ENCODE results near the gene ZNF124. TPM values are rescaled to one million over a fixed set of nuclear protein-coding genes. Genes with fewer than 3 reads are reported as not detected.
A peak's percentile ranks its signal among the peaks of the same experiment; 100 is the strongest.
"Not testable (repeated sequence)": the region's sequence is repeated elsewhere in the genome, so short reads cannot be mapped to it uniquely, and the experiment has no call there.

The ZNF124 gene
- 10 to 100 TPM; 21.0 to 23.5 TPM for total RNA-seq
- 5.6 TPM for polyA plus RNA-seq

DNA sequence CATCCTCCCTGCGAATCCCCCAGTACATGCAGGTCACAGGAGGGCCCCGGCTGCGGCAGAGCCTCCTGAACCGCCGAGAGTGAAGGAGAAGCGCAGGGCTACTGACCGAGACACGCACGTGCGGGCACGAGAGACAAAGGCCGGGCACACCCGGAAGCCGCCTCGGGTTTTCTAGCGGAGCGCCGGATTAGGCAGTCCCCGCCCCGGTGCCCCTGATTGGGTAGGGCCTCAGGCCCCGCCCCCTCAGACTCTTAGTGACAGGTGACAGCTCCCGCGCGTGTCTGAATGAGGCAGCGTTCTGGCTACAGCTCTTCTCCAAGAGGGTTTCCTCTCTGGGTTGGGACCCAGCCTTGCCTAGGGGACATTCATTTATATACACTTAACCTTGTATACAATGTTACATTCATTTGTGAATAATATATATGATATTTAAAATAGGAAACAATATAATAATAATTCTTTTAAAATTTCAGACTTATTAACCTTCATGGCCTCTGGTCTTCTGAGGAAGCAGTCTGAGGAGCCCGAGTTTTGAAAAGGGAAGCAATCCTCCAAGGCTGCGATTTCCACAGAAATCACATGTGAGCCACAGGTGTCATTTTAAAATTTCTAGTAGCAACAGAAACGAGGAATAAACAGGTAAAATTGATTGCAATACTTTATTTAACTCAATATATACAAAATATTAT is at the start of gene ZNF124:
Gene ZNF124 (minus strand): TSS at position 146 of the 689 bp plus-strand sequence. CDS start 143 bp downstream, at position 3.
- peak within 1 kb of the TSS in 4 of 7 donors; percentile 18 to 71 (median 48) for H3K4me3 Mint-ChIP-seq
- H3K4me3 ChIP-seq (ENCODE audit: low read length); H3K27ac ChIP-seq (ENCODE audit: low read depth, low read length); H3K27me3 ChIP-seq (ENCODE audit: insufficient read depth, low read length, poor library complexity, severe bottlenecking); CTCF ChIA-PET; H3K9me3 ChIP-seq (ENCODE audit: low read length); H3K36me3 ChIP-seq (ENCODE audit: insufficient read depth, low read length); H3K4me1 ChIP-seq (ENCODE audit: insufficient read depth, low read length); H3K27me3 Mint-ChIP-seq; POLR2A ChIA-PET: not testable (repeated sequence)
- H3K36me3 Mint-ChIP-seq, result peaks cover 2 to 13% (median 4%) of the 10 kb centered on the region in 3 donors
- peaks cover 20 to 32% (median 24%) of the 10 kb centered on the region in 3 donors for H3K4me1 Mint-ChIP-seq
- peaks cover 0 to 11% (median 9%) of the 10 kb centered on the region in 5 donors for H3K9me3 Mint-ChIP-seq
- peak in 2 of 5 donors; percentile 5 to 22 for DNase-seq
- peak within 1 kb of the TSS in 1 of 8 donors; percentile 87 for H3K27ac Mint-ChIP-seq

GRCh38 chr1:247220280-247220679 is 48.5 kb upstream of the ZNF124 start:
- H3K27me3 Mint-ChIP-seq, result peaks cover 5 to 36% of the 10 kb centered on the region in 2 donors
- POLR2A ChIA-PET; DNase-seq; H3K9me3 ChIP-seq (ENCODE audit: low read length); H3K27me3 ChIP-seq (ENCODE audit: insufficient read depth, low read length, poor library complexity, severe bottlenecking); CTCF ChIA-PET; H3K4me1 ChIP-seq (ENCODE audit: insufficient read depth, low read length); H3K4me3 ChIP-seq (ENCODE audit: low read length); H3K27ac ChIP-seq (ENCODE audit: low read depth, low read length); H3K4me3 Mint-ChIP-seq; H3K36me3 ChIP-seq (ENCODE audit: insufficient read depth, low read length); H3K27ac Mint-ChIP-seq: not testable (repeated sequence)
- H3K4me1 Mint-ChIP-seq, result peaks cover 0 to 17% (median 2%) of the 10 kb centered on the region in 3 donors
- H3K36me3 Mint-ChIP-seq, result peaks cover 0 to 17% (median 1%) of the 10 kb centered on the region in 3 donors
- peaks cover 8 to 24% (median 19%) of the 10 kb centered on the region in 5 donors for H3K9me3 Mint-ChIP-seq

DNA sequence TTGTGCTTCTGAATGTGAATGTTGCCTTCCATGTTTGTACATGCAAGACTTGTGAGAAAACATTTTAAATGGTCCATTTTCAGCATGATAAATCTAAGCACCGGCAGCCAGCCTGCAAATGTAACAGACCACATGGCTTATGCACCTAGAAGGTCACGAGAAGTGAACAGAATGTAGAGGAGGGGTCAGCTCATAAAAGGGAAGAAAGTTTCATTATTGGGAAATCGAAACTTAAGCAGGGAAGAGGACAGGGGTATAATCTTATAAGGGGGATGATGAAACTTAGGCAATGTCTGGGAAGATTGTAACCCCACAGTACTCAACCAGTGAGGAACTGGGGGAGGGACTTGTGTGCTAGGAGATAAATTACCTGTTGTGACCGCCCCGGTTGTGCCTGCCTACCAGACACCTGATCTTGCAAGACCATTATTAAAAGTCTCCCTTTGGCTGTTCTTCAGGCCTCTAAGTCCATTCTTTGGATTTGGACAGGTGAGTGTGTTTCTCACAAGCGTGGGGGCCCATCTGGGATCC is 46.4 kb upstream of the ZNF124 start:
- Histone ChIP-seq H3K36me3 (ENCODE audit: insufficient read depth, low read length) (no peaks in the 10 kb centered on the region), H3K4me3 (ENCODE audit: low read length) (no peak overlapping the region), H3K4me1 (ENCODE audit: insufficient read depth, low read length) (peaks cover 4% of the 10 kb centered on the region), H3K9me3 (ENCODE audit: low read length) (no peaks in the 10 kb centered on the region), H3K27ac (ENCODE audit: low read depth, low read length) (no peak overlapping the region), H3K27me3 (ENCODE audit: insufficient read depth, low read length, poor library complexity, severe bottlenecking) (no peaks in the 10 kb centered on the region)
- H3K36me3 Mint-ChIP-seq, result peaks cover 0 to 5% (median 0%) of the 10 kb centered on the region in 3 donors
- peaks cover 5 to 32% (median 13%) of the 10 kb centered on the region in 3 donors for H3K4me1 Mint-ChIP-seq
- H3K27ac Mint-ChIP-seq, result no peak overlapping the region
- DNase-seq, result no peak
- peaks cover 3 to 21% of the 10 kb centered on the region in 2 donors for H3K27me3 Mint-ChIP-seq
- H3K4me3 Mint-ChIP-seq, result no peak overlapping the region
- peaks cover 0 to 3% (median 2%) of the 10 kb centered on the region in 5 donors for H3K9me3 Mint-ChIP-seq
- ChIA-PET POLR2A (no interaction called here), CTCF (no interaction called here)

- no peaks in the 10 kb centered on the region for H3K27me3 ChIP-seq (ENCODE audit: insufficient read depth, low read length, poor library complexity, severe bottlenecking)
- peaks cover 19% of the 10 kb centered on the region for H3K4me1 ChIP-seq (ENCODE audit: insufficient read depth, low read length)
- Mint-ChIP-seq H3K27ac (peak overlapping the region in 1 of 8 donors; percentile 61), H3K4me3 (peak overlapping the region in 2 of 7 donors; percentile 30 to 33), H3K27me3 (peaks cover 3 to 6% of the 10 kb centered on the region in 2 donors), H3K9me3 (peaks cover 0 to 2% (median 0%) of the 10 kb centered on the region in 5 donors), H3K4me1 (peaks cover 22 to 52% (median 31%) of the 10 kb centered on the region in 3 donors), H3K36me3 (peaks cover 0 to under 1% (median 0%) of the 10 kb centered on the region in 3 donors)
- H3K9me3 ChIP-seq (ENCODE audit: low read length), result no peaks in the 10 kb centered on the region
- no peak overlapping the region for H3K4me3 ChIP-seq (ENCODE audit: low read length)
- no peak overlapping the region for H3K27ac ChIP-seq (ENCODE audit: low read depth, low read length)
- H3K36me3 ChIP-seq (ENCODE audit: insufficient read depth, low read length), result no peaks in the 10 kb centered on the region
- no peak for DNase-seq
- ChIA-PET CTCF (no interaction called here), POLR2A (no interaction called here)
Measured at GRCh38 chr1:247216261-247216660, 44.4 kb upstream of the ZNF124 start.

DNA sequence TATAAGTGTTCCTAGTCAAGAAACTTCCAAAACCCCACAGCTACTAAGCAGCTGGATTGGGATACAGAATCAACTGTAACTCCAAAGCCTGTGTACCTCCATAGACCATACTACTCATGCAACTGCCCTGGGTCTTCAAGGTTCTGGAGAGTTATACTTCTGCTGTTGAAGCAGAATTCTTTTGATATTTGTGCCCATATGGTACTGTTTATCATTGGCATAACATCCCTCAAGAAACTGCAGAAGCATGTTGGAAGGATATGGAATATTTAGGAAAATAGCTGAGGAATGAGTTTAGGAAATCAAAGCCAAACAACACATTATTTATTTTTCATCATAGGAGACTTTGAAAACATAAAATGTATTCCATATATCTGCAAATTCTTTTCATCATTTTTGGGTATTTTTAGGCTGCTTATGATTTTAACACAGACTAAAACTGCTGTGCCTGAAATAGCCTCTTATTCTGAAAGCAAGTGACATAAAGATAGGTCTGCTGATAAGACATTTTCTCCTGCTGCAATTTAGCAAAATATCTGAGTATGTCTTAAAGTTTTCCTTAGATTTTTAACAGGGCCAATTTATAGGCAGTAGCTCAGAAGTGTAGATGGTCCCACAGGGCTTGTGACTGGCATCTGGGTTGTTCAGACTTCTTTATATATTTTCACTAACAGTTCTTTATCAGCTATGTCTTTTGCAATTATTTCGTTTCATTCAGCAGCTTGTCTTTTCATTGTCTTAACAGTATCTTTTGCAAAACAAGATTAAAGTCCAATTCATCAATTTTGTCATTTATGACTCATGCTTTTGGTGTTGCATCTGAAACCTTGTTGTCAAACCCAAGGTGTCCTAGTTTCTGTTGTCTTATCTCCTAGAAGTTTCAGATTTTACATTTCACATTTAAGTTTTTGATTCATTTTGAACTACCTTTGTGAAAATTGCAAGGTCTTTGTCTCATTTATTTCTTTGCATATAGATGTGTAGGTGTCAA is 41.1 kb upstream of the ZNF124 start:
- Mint-ChIP-seq H3K4me3 (peak overlapping the region in 5 of 7 donors; percentile 16 to 75 (median 36)), H3K4me1 (peaks cover 46 to 80% (median 56%) of the 10 kb centered on the region in 3 donors), H3K9me3 (no peaks in the 10 kb centered on the region), H3K27ac (peak overlapping the region; percentile 58 to 92 (median 76)), H3K36me3 (peaks cover 0 to 16% (median 0%) of the 10 kb centered on the region in 3 donors), H3K27me3 (peaks cover 0 to under 1% of the 10 kb centered on the region in 2 donors)
- ChIA-PET CTCF (interaction anchor here (0.5 to 1.9 kb wide), 3 partner anchors 9 to 160 kb away, joined by 3 to 5 read pairs (median 4); no protein-coding TSS in a partner anchor), POLR2A (interaction anchor here (0.6 kb wide), 1 partner anchor 176 kb away, joined by 3 read pairs; no protein-coding TSS in a partner anchor)
- Histone ChIP-seq H3K4me1 (ENCODE audit: insufficient read depth, low read length) (peaks cover 41% of the 10 kb centered on the region), H3K9me3 (ENCODE audit: low read length) (no peaks in the 10 kb centered on the region), H3K36me3 (ENCODE audit: insufficient read depth, low read length) (no peaks in the 10 kb centered on the region), H3K4me3 (ENCODE audit: low read length) (no peak overlapping the region), H3K27me3 (ENCODE audit: insufficient read depth, low read length, poor library complexity, severe bottlenecking) (no peaks in the 10 kb centered on the region), H3K27ac (ENCODE audit: low read depth, low read length) (no peak overlapping the region)
- DNase-seq, result no peak

- Histone ChIP-seq H3K27me3 (ENCODE audit: insufficient read depth, low read length, poor library complexity, severe bottlenecking) (no peaks in the 10 kb centered on the region), H3K4me1 (ENCODE audit: insufficient read depth, low read length) (peaks cover 43% of the 10 kb centered on the region), H3K9me3 (ENCODE audit: low read length) (no peaks in the 10 kb centered on the region), H3K27ac (ENCODE audit: low read depth, low read length) (no peak overlapping the region), H3K36me3 (ENCODE audit: insufficient read depth, low read length) (no peaks in the 10 kb centered on the region), H3K4me3 (ENCODE audit: low read length) (no peak overlapping the region)
- DNase-seq, result no peak
- CTCF ChIA-PET, result interaction anchor here (1.9 kb wide), 1 partner anchor 161 kb away, joined by 5 read pairs; no protein-coding TSS in a partner anchor
- no peaks in the 10 kb centered on the region for H3K9me3 Mint-ChIP-seq
- peaks cover 55 to 85% (median 65%) of the 10 kb centered on the region in 3 donors for H3K4me1 Mint-ChIP-seq
- POLR2A ChIA-PET, result no interaction called here
- H3K27ac Mint-ChIP-seq, result peak overlapping the region; percentile 58 to 96 (median 76)
- no peaks in the 10 kb centered on the region for H3K27me3 Mint-ChIP-seq
- H3K4me3 Mint-ChIP-seq, result peak overlapping the region; percentile 33 to 75 (median 63)
- peaks cover 0 to 24% (median 5%) of the 10 kb centered on the region in 3 donors for H3K36me3 Mint-ChIP-seq
Measured at GRCh38 chr1:247212012-247212411, 40.2 kb upstream of the ZNF124 start.

DNA sequence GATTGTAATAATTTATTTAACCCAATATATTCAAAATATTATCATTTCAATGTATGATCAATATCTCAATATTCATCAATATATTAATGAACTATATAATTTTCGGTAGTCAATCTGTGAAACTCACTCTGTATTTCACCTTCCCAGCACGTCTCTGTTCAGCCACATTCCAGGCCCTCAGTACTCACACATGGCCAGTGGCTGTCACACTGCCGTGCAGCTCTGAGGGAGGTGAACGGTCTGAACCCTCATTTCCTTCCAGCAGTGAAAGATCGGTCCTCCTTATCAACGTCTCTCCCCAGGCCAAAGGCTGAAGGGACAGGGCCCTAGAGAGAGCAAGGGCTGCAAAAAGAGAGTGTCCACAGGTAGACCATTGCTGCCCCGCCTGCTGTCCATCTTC is 39.5 kb upstream of the ZNF124 start:
- no peak for DNase-seq
- Mint-ChIP-seq H3K36me3 (peaks cover 1 to 26% (median 6%) of the 10 kb centered on the region in 3 donors), H3K27ac (peak overlapping the region; percentile 58 to 96 (median 88)), H3K9me3 (no peaks in the 10 kb centered on the region), H3K4me3 (peak overlapping the region; percentile 32 to 98 (median 95)), H3K27me3 (no peaks in the 10 kb centered on the region), H3K4me1 (peaks cover 57 to 85% (median 67%) of the 10 kb centered on the region in 3 donors)
- ChIA-PET POLR2A (no interaction called here), CTCF (interaction anchor here (1.7 kb wide), 1 partner anchor 11 kb away, joined by 4 read pairs; no protein-coding TSS in a partner anchor)
- no peak overlapping the region for H3K4me3 ChIP-seq (ENCODE audit: low read length)
- H3K4me1 ChIP-seq (ENCODE audit: insufficient read depth, low read length), result peaks cover 43% of the 10 kb centered on the region
- H3K27ac ChIP-seq (ENCODE audit: low read depth, low read length), result peak overlapping the region; percentile 90
- no peaks in the 10 kb centered on the region for H3K9me3 ChIP-seq (ENCODE audit: low read length)
- peaks cover 2% of the 10 kb centered on the region for H3K36me3 ChIP-seq (ENCODE audit: insufficient read depth, low read length)
- H3K27me3 ChIP-seq (ENCODE audit: insufficient read depth, low read length, poor library complexity, severe bottlenecking), result no peaks in the 10 kb centered on the region
